ENCODE measurements around the gene PIK3CG. TPM values are rescaled to one million over a fixed set of nuclear protein-coding genes. Genes with fewer than 3 reads are reported as not detected.

Gene PIK3CG
- total RNA-seq, 1 donor from 2014 or later: 2.4 TPM

DNA sequence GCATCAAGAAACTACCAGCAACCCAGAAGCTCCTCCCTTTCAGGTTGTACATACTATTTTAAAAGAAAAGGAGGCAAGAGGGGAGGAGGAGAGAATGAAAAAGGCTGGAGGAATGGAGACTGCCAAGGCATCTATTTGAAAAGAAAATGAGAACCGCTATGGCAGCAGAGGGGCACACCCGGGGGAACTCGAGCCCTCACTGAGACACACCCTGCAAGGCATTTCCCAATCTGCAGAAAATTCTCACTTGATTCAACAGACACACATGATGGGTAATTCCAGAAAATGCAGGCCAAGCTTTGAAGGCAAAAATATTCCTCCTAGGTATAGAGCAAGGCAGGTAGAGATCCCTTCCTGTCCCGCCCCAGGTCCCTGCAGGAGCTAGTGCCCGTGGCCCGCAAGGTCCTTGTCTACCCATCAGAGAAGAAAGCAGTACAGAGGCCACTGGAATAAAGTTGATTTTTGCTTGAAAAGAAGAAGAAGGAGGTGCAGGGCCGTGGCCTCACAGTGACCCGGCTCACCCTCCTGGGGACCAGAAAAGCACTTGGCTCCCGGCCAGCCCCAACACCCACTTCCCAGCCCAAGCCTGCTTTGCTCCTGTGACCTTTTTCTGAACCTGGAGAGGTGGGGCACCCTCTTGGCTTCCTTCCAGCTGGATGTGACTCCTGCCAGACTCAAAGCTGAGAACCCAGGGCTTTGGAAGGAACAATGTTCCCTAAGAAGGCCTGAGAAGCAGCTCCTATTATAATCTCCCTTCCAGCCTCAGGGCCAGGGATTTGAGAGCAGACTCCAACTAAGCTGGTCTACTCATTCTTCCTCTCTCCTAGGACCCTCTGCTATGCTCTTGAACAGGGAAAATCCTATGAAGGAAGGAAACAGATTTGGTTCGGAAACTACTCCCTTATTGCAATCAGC is 6.2 kb upstream of the PIK3CG start:
- Mint-ChIP-seq H3K27ac (ENCODE audit: unreplicated experiment) (no peak overlapping the region), H3K4me1 (ENCODE audit: unreplicated experiment) (no peaks in the 10 kb centered on the region), H3K4me3 (ENCODE audit: unreplicated experiment) (no peak overlapping the region), H3K27me3 (ENCODE audit: unreplicated experiment) (peaks cover 5% of the 10 kb centered on the region), H3K36me3 (ENCODE audit: low read depth, unreplicated experiment) (no peaks in the 10 kb centered on the region), H3K9me3 (ENCODE audit: unreplicated experiment) (no peaks in the 10 kb centered on the region)
- DNase-seq (ENCODE audit: low spot score): no peak
- TF ChIP-seq, protein P1, sequence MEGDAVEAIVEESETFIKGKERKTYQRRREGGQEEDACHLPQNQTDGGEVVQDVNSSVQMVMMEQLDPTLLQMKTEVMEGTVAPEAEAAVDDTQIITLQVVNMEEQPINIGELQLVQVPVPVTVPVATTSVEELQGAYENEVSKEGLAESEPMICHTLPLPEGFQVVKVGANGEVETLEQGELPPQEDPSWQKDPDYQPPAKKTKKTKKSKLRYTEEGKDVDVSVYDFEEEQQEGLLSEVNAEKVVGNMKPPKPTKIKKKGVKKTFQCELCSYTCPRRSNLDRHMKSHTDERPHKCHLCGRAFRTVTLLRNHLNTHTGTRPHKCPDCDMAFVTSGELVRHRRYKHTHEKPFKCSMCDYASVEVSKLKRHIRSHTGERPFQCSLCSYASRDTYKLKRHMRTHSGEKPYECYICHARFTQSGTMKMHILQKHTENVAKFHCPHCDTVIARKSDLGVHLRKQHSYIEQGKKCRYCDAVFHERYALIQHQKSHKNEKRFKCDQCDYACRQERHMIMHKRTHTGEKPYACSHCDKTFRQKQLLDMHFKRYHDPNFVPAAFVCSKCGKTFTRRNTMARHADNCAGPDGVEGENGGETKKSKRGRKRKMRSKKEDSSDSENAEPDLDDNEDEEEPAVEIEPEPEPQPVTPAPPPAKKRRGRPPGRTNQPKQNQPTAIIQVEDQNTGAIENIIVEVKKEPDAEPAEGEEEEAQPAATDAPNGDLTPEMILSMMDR (IDR thresholded peaks at IDR 0.05; ENCODE audit: unreplicated experiment): no peak

- TF ChIP-seq, protein P1 (IDR thresholded peaks at IDR 0.05; ENCODE audit: unreplicated experiment): no peak
- no peaks in the 10 kb centered on the region for H3K36me3 Mint-ChIP-seq (ENCODE audit: low read depth, unreplicated experiment)
- H3K27ac Mint-ChIP-seq (ENCODE audit: unreplicated experiment): no peak overlapping the region
- H3K27me3 Mint-ChIP-seq (ENCODE audit: unreplicated experiment): peaks cover 5% of the 10 kb centered on the region
- DNase-seq (ENCODE audit: low spot score): no peak
- peaks cover 27% of the 10 kb centered on the region for H3K4me1 Mint-ChIP-seq (ENCODE audit: unreplicated experiment)
- no peak overlapping the region for H3K4me3 Mint-ChIP-seq (ENCODE audit: unreplicated experiment)
- H3K9me3 Mint-ChIP-seq (ENCODE audit: unreplicated experiment): no peaks in the 10 kb centered on the region
Measured at GRCh38 chr7:106862317-106863089, 2.6 kb upstream of the PIK3CG start.

- no peaks in the 10 kb centered on the region for H3K36me3 Mint-ChIP-seq (ENCODE audit: low read depth, unreplicated experiment)
- no peak overlapping the region for H3K4me3 Mint-ChIP-seq (ENCODE audit: unreplicated experiment)
Measured at GRCh38 chr7:106863274-106863997, 1.6 kb upstream of the PIK3CG start.

GRCh38 chr7:106864298-106865081 is 592 bp upstream of the PIK3CG start:
- Mint-ChIP-seq H3K4me3 (ENCODE audit: unreplicated experiment) (no peak overlapping the region), H3K36me3 (ENCODE audit: low read depth, unreplicated experiment) (no peaks in the 10 kb centered on the region), H3K4me1 (ENCODE audit: unreplicated experiment) (peaks cover 27% of the 10 kb centered on the region), H3K27ac (ENCODE audit: unreplicated experiment) (peak overlapping the region; percentile 79), H3K27me3 (ENCODE audit: unreplicated experiment) (peaks cover 2% of the 10 kb centered on the region), H3K9me3 (ENCODE audit: unreplicated experiment) (no peaks in the 10 kb centered on the region)
- DNase-seq (ENCODE audit: low spot score): no peak
- TF ChIP-seq, protein P1 (IDR thresholded peaks at IDR 0.05; ENCODE audit: unreplicated experiment): no peak

More at GRCh38 chr7:106863274-106863997, 1.6 kb upstream of the PIK3CG start:
- H3K27ac Mint-ChIP-seq (ENCODE audit: unreplicated experiment): no peak overlapping the region
- peaks cover 3% of the 10 kb centered on the region for H3K27me3 Mint-ChIP-seq (ENCODE audit: unreplicated experiment)
- H3K9me3 Mint-ChIP-seq (ENCODE audit: unreplicated experiment): no peaks in the 10 kb centered on the region
- DNase-seq (ENCODE audit: low spot score): no peak
- peaks cover 27% of the 10 kb centered on the region for H3K4me1 Mint-ChIP-seq (ENCODE audit: unreplicated experiment)
- TF ChIP-seq, protein P1 (IDR thresholded peaks at IDR 0.05; ENCODE audit: unreplicated experiment): no peak
